HepG2 (cell line): ENCODE data around the gene SLC17A9. TPM values are rescaled to one million over a fixed set of nuclear protein-coding genes. Genes with fewer than 3 reads are reported as not detected.

Experiments
- GMEB2 ChIP-seq: IDR thresholded peaks from 2 replicates; pipeline ENCODE4 v1.6.1; 2016; ENCODE audit warnings: missing biosample characterization, missing genetic modification reagents, low read depth
- HHEX ChIP-seq: IDR thresholded peaks from 2 replicates; pipeline ENCODE4 v1.6.1; 2016; ENCODE audit warnings: control low read depth
- PHF5A ChIP-seq: IDR thresholded peaks from one replicate; pipeline ENCODE4 v1.6.1; 2018; ENCODE audit warnings: low read depth, missing genetic modification reagents; ENCODE audit not compliant: unreplicated experiment
- PRDM10 ChIP-seq: sonication (generic); formaldehyde crosslinking; IDR thresholded peaks from 2 replicates; pipeline ENCODE4 v1.4.0; 2020; ENCODE audit warnings: low read depth, missing genetic modification reagents
- SP4 ChIP-seq: sonication (generic); formaldehyde crosslinking; IDR thresholded peaks from 2 replicates; pipeline ENCODE4 v1.8.1; 2023; ENCODE audit warnings: mild to moderate bottlenecking, missing genetic modification reagents
- SUZ12 ChIP-seq: fragments of 150-350 bp; IDR thresholded peaks from 2 replicates; pipeline ENCODE4 v1.6.1; 2014; ENCODE audit warnings: low read depth, low read length
- TIGD3 ChIP-seq: sonication (generic); formaldehyde crosslinking; IDR thresholded peaks from 2 replicates; pipeline ENCODE4 v1.5.1; 2020; ENCODE audit warnings: mild to moderate bottlenecking, missing genetic modification reagents, borderline replicate concordance
- ZC3H4 ChIP-seq: sonication (generic); formaldehyde crosslinking; IDR thresholded peaks from 2 replicates; pipeline ENCODE4 v1.4.0; 2020; ENCODE audit warnings: missing genetic modification reagents, borderline replicate concordance
- ZFYVE20 ChIP-seq: sonication (generic); formaldehyde crosslinking; IDR thresholded peaks from 2 replicates; pipeline ENCODE4 v1.8.0; 2023; ENCODE audit warnings: low read depth, mild to moderate bottlenecking, moderate library complexity, missing genetic modification reagents, borderline replicate concordance
- ZHX2 ChIP-seq, 2 experiments: sonication (generic) in 1 of 2; formaldehyde crosslinking in 1 of 2; IDR thresholded peaks; 2 replicates each; pipeline versions ENCODE4 v1.6.1 to v1.9.0; 2014 to 2022; ENCODE audit warnings: antibody characterized with exemption in 1 of 2, borderline replicate concordance in 1 of 2, inconsistent platforms in 1 of 2, low read depth in 1 of 2, missing genetic modification reagents in 1 of 2
- ZNF101 ChIP-seq: sonication (generic); formaldehyde crosslinking; IDR thresholded peaks from 2 replicates; pipeline ENCODE4 v1.4.0; 2020; ENCODE audit warnings: mild to moderate bottlenecking, low read depth, missing genetic modification reagents, borderline replicate concordance
- ZNF180 ChIP-seq: sonication (generic); formaldehyde crosslinking; IDR thresholded peaks from 2 replicates; pipeline ENCODE4 v1.4.0; 2020; ENCODE audit warnings: low read depth, missing genetic modification reagents, borderline replicate concordance
- polyA plus RNA-seq, 8 experiments: library from polyadenylated mRNA; depleted of rRNA in 3 of 8; stranded (reverse) in 7 of 8; unstranded in 1 of 8; fragments of >200 nt; fragmentation: Illumina TruSeq in 4 of 8; extraction: Trizol in 4 of 8; gene quantifications; 2 replicates each; pipeline versions ENCODE4 v1.2.1 to v1.2.3, GENCODE V29; 2011 to 2016; ENCODE audit warnings: low read depth in 4 of 8, missing spikeins in 1 of 8, mixed read lengths in 1 of 8; ENCODE audit not compliant: insufficient read depth in 1 of 8
- total RNA-seq, 5 experiments: library from RNA; depleted of rRNA; stranded (reverse); fragments of >200 nt; fragmentation: Illumina TruSeq; extraction: Trizol; gene quantifications; 2 replicates each; pipeline ENCODE4 v1.2.3, GENCODE V29; 2016; ENCODE audit warnings: low read depth in 1 of 5

Gene SLC17A9
- total and polyA plus RNA-seq, 2 of the 13 experiments (the other 11 are each of a cell fraction or from before 2014, with no cell fraction given), result 110 to 191 TPM

GRCh38 chr20:63009045-63009961, 56.8 kb downstream of the SLC17A9 start (continued):
- TF ChIP-seq HHEX (CRISPR knock-in tag), result no peak
- peak; percentile 35; the same call in 1 of the 2 replicates for TF ChIP-seq PRDM10 (CRISPR knock-in tag)
- no peak; the same call in 1 of the 2 replicates for TF ChIP-seq ZNF180 (CRISPR knock-in tag)
- TF ChIP-seq SP4 (CRISPR knock-in tag), result peak; percentile 49; the same call in 1 of the 2 replicates
- TF ChIP-seq ZHX2 (IDR thresholded peaks at IDR 0.05; ENCODE audit: low read depth), result no peak
- TF ChIP-seq ZHX2 (CRISPR knock-in tag; IDR thresholded peaks at IDR 0.05; ENCODE audit: borderline replicate concordance), result peak; percentile 43; the same call in 1 of the 2 replicates
- TF ChIP-seq ZC3H4 (CRISPR knock-in tag), result no peak
- TF ChIP-seq TIGD3 (CRISPR knock-in tag), result no peak
- peak; percentile 36 for TF ChIP-seq SUZ12
- TF ChIP-seq PHF5A (CRISPR knock-in tag), result no peak
- TF ChIP-seq ZNF101 (CRISPR knock-in tag), result no peak
- no peak for TF ChIP-seq GMEB2 (CRISPR knock-in tag)
- TF ChIP-seq ZFYVE20 (CRISPR knock-in tag), result no peak
